Cardiac septum (tissue), 1 donor: ENCODE results near the gene DOCK3. TPM values are rescaled to one million over a fixed set of nuclear protein-coding genes. Genes with fewer than 3 reads are reported as not detected.
"Not testable (repeated sequence)": the region's sequence is repeated elsewhere in the genome, so short reads cannot be mapped to it uniquely, and the experiment has no call there.

Experiments used
- DNase-seq: peaks from one replicate; pipeline ENCODE4 v3.0.0-alpha.2; 2020; ENCODE audit warnings: low spot score
- intact Hi-C: fragments of 100-400 bp; cut with DNase I; formaldehyde crosslinking; loops from one replicate; pipeline ENCODE4 v1.14.0; 2022
- total RNA-seq: library from RNA; stranded (reverse); fragmentation: NEBNext Ultra II Directional; extraction: Animal tissue kit (Norgen Biotek cat#: 25700); gene quantifications from one replicate; pipeline ENCODE4 v1.2.1, GENCODE V29; 2021
- donor health status: DM: no; HTN: no; CAD: no.

The DOCK3 gene
- total RNA-seq, 1 donor from 2014 or later: 6.1 TPM

DNA sequence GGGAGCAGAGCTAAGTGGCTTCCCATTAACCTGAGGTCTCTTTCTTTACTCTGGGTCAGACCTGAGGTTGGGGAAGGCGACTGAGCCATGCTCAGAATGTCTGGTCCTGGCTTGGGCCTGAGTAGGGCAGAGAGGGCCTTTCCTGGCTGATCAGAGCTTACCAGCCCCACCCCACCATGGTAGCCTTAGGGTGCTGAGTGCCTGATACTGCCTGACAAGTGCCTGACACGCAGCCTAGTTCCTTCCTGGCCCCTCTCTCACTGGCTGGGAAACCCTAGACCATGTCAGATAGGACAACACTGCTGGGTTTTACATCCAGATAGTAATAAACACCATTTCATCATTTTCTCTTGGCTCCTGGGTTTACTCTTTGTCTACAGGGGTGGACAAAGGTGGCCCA, 25.8 kb upstream of the DOCK3 start:
- intact Hi-C loops: loop anchor here (2.0 kb wide), 1 partner anchor 30 kb away; no protein-coding TSS in a partner anchor
- DNase-seq: no peak

DNA sequence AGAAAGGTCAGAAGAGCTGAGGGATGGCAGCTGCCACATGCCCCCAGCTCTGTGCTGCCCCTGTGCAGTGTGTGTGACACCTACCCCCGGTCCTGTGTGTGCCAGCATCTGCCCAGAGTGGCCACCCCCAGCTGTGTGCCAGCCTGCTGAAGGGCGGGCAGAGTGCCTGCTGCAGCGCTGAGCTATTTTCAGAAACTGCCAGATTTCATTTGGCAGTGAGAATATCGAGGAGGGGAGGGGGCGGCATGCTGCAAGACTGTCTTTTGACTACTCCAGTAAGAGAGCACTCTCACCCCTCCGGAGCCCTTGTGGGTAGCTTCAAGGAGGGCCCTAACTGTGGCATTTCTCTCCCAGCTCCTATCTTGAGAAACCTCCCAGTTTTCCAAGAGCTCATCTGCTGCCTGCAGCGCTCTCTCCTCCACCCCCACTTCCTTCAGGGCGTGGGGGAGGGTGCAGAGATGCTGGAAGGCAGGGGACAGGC, 25.2 kb upstream of the DOCK3 start:
- intact Hi-C loops: loop anchor here (2.0 kb wide), 1 partner anchor 31 kb away; no protein-coding TSS in a partner anchor
- peak; percentile 87 for DNase-seq

DNA sequence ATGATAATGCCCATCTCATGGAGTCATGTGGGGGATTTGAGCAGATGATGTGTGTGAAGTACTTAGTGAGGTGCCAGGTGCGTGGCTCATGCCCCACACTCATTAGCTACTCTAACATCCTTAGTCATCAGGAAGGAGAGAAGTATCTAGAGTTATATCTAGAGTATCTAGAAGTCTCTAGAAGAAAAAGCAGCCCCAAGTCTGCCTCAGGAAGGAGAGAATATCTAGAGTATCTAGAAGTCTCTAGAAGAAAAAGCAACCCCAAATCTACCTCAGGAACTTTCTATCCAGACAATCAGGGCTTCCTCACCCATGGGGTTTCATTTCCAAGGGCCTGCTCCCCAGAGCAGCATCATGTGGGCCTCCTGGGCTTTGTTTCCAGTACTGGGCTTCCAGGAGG, 24.7 kb upstream of the DOCK3 start:
- intact Hi-C loops: loop anchor here (5.0 kb wide), 1 partner anchor 78 kb away; no protein-coding TSS in a partner anchor
- DNase-seq: no peak

DNA sequence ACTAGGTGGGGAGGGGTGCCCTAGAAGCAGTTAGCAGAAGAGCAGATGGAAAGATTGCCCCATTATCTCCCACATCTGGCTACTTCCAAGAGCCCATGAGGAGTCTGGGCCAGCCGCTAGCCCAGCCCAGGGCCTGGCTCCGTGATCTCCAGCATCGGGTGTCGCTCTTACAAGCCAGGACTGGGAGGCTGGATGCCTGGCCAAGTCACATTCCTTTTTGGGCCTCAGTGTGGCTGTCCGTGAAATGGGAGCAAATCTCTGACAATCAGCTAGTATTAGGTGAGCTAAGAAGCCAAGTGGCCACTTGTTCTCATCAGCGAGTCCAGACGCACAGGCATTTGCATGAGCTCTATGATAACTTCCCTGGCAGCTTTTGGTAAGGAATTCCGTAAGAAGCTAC, 23.3 kb upstream of the DOCK3 start:
- no peak for DNase-seq
- intact Hi-C loops: loop anchor here (5.0 kb wide), 1 partner anchor 79 kb away; no protein-coding TSS in a partner anchor

DNA sequence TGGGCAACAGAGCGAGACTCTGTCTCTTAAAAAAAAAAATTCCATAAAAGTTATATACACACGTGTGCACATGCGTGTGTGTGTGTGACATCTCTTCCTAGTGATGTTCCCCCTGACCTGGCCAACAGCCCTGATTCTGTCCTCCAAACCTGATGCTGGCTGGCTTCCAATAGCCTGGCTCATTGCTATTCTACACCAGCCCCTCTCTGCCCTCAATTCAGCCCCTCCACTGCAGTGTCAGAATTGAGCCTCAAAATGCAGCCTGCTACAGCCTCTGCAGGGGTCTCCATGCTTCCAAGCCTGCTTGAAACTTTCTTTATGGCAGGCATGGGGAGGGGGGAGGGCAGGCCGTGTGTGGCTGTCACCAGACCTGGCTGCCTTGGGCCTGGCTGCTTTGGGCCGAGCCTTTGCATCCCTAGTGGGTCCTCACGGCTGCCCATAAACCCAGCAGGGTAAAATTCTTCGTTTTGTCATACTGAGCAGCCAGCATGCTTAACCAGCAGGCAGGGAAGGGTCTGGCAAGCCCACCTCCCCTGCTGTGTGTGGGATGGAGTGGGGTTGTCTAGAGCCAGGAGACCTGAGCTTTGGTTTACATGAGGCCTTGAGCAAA, 22.7 kb upstream of the DOCK3 start:
- DNase-seq: no peak
- intact Hi-C loops: loop anchor here (5.0 kb wide), 1 partner anchor 80 kb away; no protein-coding TSS in a partner anchor

DNA sequence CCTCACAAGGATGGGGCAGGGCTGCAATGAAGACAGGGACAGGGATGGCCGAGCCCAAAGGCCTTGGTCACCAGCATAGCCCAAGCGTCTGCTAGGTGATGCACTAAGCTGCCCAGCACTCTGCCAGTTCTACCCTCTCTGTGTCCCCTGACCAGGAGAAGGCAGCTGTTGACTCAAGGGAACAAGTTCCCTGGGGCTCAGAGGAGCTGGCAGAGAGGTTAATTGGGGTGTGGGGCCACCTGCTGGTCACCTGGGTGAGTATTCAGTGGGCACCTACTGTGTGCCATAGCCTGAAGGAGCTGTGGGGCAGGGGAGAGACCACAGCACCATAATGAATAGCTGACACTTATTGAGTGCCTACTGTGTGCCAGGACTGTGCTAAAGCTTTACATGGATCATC, 22.0 kb upstream of the DOCK3 start:
- intact Hi-C loops: loop anchor here (5.0 kb wide), 1 partner anchor 80 kb away; no protein-coding TSS in a partner anchor
- no peak for DNase-seq

DNA sequence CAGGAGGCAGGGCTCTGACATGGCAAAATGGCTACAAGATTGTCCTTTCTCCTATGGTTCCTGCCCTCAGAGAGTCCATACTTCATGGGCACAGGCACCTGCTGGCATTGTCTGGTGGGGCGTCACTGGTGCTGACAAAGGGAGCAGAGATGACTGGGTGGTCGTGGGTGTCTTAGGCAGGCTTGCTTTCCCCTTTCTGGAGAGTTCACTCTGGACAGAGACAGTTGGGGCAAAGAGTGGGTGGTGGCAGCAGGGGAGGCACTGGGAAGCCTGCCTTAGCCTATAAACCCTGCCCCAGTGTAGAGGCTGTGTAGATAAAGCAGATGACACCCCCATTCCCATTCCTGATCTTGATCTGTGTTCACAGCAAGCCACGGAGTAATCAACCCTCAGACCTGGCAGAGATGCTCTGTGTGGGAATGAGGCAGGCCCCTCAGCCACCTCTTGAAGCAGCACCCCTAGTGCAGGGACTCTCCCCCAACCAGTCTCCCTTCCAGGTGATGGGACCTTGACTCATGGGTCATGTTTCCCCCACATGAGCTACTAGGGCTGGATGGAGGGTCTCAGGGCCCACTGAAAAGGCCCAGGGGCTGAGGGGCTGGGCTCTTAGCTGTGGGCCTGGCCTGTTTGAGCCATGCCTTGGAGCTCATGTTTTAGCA, 20.7 kb upstream of the DOCK3 start:
- DNase-seq: peak; percentile 63
- intact Hi-C loops: loop anchor here (5.0 kb wide), 1 partner anchor 82 kb away; no protein-coding TSS in a partner anchor

DNA sequence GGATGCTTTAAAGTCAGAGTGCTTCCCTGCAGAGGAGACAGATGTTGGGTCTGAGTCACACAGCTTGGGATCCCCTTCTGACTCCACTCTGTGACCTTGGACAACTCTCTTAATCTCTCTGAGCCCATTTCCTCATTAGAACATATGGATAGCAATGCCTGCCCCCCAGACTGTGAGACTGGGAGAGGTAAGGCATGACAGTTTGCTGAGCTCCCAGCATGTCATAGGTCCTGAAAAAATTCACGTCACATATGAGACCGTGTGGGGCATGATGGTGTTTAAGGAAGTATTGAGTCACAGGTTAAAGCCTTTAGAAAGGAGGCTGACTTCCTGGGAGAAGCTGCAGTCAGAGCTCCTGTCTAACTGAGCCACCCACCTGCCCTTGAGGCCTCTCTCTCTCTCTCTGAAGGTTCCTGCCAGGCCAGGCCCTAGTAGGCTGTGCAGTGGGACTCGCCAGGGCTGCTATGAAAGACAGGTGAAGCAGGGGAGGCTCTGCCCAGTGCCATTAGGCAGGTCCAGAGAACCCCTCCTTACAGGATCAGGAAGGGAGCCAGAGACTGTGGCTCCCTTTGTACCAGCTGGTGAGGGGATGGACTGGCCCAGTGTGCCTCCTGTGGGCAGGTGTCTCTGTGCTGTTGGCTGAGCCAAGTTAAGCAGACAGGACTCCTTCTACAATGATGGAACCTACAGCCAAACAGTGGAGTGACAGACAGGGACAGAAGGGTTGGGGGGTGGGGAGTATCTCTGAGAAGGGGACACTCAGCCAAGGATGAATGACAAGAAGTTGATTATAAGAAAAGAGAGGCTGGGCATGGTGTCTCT, 19.5 kb upstream of the DOCK3 start:
- intact Hi-C loops: no loop called here
- peak; percentile 24 for DNase-seq

DNA sequence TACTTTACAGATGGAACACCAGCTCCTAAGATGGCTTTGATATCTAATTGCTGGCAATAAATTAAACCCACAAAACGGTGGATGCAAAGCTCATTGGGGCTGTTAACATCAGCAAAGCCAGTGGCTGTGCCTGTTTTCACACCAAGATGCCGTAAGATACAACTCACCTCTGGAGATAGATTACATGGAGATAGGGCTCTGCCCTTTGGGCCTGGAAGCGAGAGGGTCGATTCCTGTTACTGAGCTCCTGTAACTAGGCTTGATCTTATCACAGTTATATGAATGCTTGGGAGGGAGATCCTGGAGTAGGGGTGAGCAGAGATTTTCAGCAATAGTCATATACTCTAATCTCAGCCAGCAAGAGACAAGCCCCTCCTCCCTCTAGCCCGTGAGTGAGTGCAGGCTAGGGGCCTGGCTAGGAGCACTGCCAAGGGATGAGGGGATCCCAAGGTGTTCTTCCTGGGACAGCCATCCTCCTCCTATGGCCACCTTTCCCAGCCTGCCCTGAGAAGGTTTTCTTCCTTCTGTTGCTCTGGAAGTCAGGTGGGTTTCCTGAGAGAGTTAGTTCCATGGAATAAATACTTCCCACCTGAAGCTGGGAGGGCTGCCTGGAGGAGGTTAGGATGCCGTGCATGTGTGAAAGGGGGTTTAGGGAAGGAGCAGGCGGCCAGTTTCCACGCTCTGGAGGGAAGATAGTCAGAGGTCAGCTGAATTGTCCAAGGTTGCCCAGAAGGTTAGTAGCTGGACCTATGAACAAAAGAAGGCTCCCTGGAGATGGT, 18.1 kb upstream of the DOCK3 start:
- DNase-seq: no peak
- intact Hi-C loops: no loop called here

DNA sequence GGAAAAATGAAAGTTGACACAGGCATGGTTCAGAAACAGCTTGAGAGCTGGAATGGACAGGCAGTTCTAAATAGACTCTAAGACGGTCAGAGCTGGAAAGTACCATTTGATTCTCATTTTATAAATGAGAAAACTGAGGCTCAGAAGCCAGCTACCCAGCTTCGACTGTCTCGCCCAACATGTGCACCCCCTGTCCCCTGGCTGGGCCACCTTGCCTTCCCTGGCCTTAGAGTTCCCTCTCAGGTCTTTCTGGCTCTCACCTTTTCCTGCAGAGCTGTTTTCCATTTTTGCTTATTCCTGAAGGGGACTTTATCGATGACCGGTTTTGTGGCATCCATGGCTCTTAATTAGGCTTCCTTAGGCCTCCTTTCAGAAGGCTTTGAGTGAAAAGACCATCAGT, 17.3 kb upstream of the DOCK3 start:
- intact Hi-C loops: no loop called here
- DNase-seq: peak; percentile 55

DNA sequence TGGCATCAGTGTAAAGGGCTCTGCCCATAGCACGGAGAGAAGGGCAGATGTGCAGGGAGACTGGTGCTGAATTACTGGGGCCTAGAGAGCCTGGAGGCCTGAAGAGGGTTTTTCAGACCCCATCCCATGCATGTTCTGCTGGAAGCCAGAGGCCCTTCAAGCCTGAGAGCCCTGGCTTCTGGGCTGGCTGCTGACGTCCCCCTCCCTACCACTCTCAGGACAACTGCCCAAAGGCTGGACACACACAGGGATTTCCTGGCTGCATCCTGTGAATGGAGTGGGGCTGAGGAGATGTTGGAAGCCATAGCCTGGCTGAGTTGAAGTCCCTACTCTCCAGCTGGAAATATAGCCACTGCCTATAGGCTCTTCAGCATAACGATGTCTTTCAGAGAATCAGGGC, 16.9 kb upstream of the DOCK3 start:
- intact Hi-C loops: no loop called here
- DNase-seq: no peak

DNA sequence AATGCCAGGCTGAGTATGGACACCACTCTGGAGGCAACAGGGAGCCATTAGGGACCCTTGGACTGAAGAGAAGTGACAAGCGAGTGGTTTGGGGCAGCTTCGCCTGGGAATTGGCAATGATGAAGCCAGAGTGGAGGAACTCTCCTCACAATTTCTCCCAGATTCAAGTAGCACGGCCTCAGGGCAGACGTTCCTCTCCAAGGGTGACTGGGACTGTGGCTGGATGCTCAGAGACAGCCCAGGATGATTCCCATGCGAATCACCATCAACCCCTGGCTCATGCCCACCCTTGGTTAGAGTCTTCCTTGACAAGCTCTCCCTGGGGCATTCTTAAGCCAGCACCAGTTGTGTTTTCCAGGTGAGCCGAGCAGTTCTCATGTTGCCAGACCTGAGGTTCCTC, 16.3 kb upstream of the DOCK3 start:
- DNase-seq: peak; percentile 43
- intact Hi-C loops: no loop called here

DNA sequence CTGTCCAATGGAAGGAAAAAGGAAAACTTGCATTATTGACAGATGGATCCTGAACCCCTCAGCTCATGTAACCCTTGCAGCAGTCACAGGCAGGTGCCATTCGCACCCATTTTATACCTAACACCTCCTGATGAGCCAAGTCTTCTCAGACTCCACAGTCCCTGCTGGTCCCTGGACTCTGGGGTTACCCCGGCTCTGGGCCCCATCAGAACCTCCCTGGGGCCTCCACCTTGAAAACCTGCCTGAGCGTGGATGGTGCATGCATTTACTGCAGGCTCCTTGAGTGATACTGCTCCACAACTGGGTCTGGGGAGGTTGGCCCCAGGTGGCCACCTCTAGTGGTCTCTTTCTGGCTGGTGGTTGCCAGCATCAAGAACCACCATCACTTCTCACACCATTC, 15.9 kb upstream of the DOCK3 start:
- DNase-seq: no peak
- intact Hi-C loops: no loop called here

DNA sequence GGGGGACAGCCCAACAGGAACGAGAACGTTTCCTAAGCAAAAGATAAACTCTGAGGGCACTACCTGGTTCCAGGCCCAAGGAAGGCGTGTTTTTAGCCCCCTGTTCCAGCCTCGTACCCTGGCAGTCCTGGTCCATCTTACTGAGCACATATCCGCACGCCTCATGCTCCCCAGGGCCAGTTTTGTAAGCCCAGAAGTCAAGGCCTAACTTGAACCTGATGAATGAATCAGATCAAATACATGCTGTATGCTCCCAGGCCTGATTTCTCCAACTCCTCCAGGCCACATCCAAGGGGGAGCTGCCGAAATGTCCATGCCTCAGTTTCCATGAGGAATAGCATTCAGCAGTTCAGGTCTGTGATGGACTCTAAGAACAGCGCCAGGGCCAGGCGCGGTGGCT, 14.3 kb upstream of the DOCK3 start:
- intact Hi-C loops: no loop called here
- no peak for DNase-seq

DNA sequence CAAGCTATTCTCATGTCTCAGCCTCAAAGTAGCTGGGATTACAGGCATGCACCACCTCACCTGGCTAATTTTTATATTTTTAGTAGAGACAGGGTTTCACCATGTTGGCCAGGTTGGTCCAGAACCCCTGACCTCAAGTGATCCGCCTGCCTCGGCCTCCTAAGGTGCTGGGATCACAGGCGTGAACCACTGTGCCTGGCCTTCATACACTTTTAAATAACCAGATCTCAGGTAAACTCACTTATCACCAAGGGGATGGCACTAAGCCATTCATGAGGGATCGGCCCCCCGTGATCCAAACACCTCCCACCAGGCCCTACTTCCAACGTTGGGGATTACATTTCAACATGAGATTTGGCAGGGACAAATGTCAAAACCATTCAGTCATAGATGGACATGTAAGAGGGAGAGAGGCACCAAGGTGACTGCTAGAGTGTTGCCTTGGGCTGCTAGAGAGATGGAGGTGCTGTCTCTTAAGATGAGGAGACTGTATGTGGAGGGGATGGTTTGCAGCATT, 13.3 kb upstream of the DOCK3 start:
- DNase-seq: no peak
- intact Hi-C loops: no loop called here

DNA sequence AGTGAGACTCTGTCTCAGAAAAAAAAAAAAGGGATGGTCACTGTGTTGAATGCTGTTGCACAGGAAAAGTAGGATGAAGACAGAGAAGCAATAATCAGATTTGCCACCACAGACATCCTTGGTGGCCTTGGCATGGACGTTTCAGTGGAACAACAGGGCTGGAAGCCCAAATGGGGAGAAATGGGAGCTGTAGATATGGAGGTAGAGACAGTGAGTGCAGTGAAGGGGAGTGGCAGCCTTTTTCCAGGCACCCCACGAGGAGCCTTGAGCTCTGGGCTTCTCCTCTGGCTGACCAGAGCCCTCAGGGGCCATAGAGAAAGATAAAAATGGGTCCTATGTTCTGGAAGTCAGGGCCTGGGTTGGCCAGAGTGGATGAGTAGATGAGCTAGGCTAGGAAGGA, 12.3 kb upstream of the DOCK3 start:
- no peak for DNase-seq
- intact Hi-C loops: no loop called here

DNA sequence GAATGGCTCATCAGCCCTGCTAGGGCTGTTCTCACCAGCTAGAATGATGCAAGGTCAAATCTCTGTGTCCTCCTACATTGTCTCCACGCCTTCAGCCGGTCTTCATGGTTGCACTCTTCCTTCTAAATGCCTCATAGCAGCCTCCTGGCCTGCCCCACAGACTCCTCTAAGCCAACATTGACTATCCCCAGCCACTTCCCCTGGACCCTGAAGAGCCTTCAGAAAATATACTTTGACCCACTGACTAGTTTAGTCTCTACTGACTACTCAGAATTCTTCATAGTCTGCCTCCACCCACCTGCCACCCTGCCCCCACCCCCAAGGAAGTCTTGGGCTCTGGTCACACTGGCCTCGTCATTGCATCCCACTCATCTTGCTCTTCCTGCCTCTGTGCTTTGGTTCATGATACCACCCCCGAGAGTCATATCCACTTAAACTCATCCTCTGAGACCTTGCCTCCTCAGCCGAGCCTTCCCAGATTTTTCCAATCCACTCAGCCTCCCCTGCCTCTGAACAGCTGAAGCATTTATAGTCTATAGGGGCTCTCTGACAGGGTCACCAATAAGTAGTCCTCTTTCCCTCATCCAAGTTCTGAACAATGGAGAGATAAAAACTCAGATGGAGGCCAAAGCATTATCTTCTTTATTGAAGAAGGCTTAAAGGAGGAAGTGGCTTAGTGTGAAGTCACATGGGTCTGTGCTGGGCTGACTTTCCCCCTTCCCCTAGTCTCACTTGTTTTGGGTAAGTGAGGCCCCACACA, 9.5 kb upstream of the DOCK3 start:
- no peak for DNase-seq

DNA sequence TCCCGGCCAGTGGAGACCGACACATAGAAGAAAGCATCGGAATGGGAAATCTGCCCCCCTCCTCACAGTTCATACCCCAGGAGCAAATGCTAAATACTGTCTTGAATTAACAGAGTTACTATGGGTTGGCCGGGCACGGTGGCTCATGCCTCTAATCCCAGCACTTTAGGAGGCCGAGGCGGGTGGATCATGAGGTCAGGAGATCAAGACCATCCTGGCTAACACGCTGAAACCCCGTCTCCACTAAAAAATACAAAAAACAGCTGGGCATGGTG, 8.9 kb upstream of the DOCK3 start:
- DNase-seq, intact Hi-C loops: not testable (repeated sequence)

More for the DNA sequence above, 9.5 kb upstream of the DOCK3 start:
- intact Hi-C loops: no loop called here

DNA sequence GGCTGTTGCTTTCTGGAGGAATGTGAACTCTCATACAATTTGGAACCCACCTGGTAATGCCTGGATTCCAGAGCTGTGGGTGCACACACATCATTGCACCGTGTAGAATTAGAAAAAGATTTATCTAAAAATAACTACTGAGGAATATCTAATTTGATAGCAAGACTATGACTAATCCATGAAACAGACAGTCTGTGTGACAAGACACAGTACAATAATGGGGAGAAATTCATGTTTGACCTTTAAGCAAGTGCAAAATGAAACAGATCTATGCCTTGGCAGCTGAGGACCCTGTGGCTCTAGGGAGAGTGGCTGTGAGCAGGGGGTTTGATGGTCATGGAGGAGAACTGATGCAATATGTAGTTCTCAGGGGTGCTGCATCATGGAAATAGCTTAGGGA, 7.9 kb upstream of the DOCK3 start:
- no peak for DNase-seq
- intact Hi-C loops: no loop called here
